NCI-H82 (cell line): ENCODE results near the gene DOCK3.
"Not testable (repeated sequence)": the region's sequence is repeated elsewhere in the genome, so short reads cannot be mapped to it uniquely, and the experiment has no call there.

Experiments used
- DNase-seq: peaks from one replicate; lab custom pipeline; 2025; lab: John Stamatoyannopoulos, UW

The DOCK3 gene

GRCh38 chr3:51216291-51216690 lies 541.6 kb downstream of the DOCK3 start:
- no peak for DNase-seq

- no peak for DNase-seq
These were observed 547.2 kb downstream of the DOCK3 start for GRCh38 chr3:51221959-51222358.

- DNase-seq: no peak
These were observed 549.6 kb downstream of the DOCK3 start for GRCh38 chr3:51224283-51224682.

GRCh38 chr3:51224843-51225242 lies 550.1 kb downstream of the DOCK3 start:
- DNase-seq: no peak

GRCh38 chr3:51242939-51243338 lies 568.2 kb downstream of the DOCK3 start:
- no peak for DNase-seq

- no peak for DNase-seq
These were observed 569.2 kb downstream of the DOCK3 start for GRCh38 chr3:51243924-51244323.

- no peak for DNase-seq
These were observed 571.1 kb downstream of the DOCK3 start for GRCh38 chr3:51245867-51246266.

GRCh38 chr3:51257870-51258269 lies 583.1 kb downstream of the DOCK3 start:
- DNase-seq: no peak

- DNase-seq: not testable (repeated sequence)
These were observed 589.4 kb downstream of the DOCK3 start for GRCh38 chr3:51264166-51264565.

- DNase-seq: no peak
These were observed 593.4 kb downstream of the DOCK3 start for GRCh38 chr3:51268132-51268531.

- DNase-seq: peak; percentile 4
These were observed 594.7 kb downstream of the DOCK3 start for GRCh38 chr3:51269466-51269865.

- DNase-seq: no peak
These were observed 595.8 kb downstream of the DOCK3 start for GRCh38 chr3:51270559-51270958.

- DNase-seq: no peak
These were observed 596.4 kb downstream of the DOCK3 start for GRCh38 chr3:51271172-51271571.

GRCh38 chr3:51274052-51274451 lies 599.3 kb downstream of the DOCK3 start:
- DNase-seq: no peak

GRCh38 chr3:51275111-51275805 lies 600.5 kb downstream of the DOCK3 start:
- peak; percentile 35 for DNase-seq

GRCh38 chr3:51276046-51276445 lies 601.3 kb downstream of the DOCK3 start:
- DNase-seq: no peak

GRCh38 chr3:51279448-51279847 lies 604.7 kb downstream of the DOCK3 start:
- DNase-seq: no peak

GRCh38 chr3:51280176-51280575 lies 605.4 kb downstream of the DOCK3 start:
- no peak for DNase-seq

GRCh38 chr3:51282931-51283330 lies 608.2 kb downstream of the DOCK3 start:
- DNase-seq: no peak

- DNase-seq: no peak
These were observed 608.7 kb downstream of the DOCK3 start for GRCh38 chr3:51283421-51283820.

- no peak for DNase-seq
These were observed 620.9 kb downstream of the DOCK3 start for GRCh38 chr3:51295625-51296024.

GRCh38 chr3:51297333-51297732 lies 622.6 kb downstream of the DOCK3 start:
- no peak for DNase-seq

GRCh38 chr3:51304230-51304629 lies 629.5 kb downstream of the DOCK3 start:
- DNase-seq: peak; percentile 90

- DNase-seq: no peak
These were observed 631.4 kb downstream of the DOCK3 start for GRCh38 chr3:51306093-51306492.
